HG02973 (cell line): ENCODE measurements around the gene LHFPL3.
"Not testable (repeated sequence)": the region's sequence is repeated elsewhere in the genome, so short reads cannot be mapped to it uniquely, and the experiment has no call there.

ENCODE experiments used
- ATAC-seq: cut with Tn5 transposase; IDR thresholded peaks from one replicate; pipeline ENCODE4 v1.9.1; 2021; ENCODE audit warnings: moderate library complexity; ENCODE audit not compliant: unreplicated experiment

The LHFPL3 gene

DNA sequence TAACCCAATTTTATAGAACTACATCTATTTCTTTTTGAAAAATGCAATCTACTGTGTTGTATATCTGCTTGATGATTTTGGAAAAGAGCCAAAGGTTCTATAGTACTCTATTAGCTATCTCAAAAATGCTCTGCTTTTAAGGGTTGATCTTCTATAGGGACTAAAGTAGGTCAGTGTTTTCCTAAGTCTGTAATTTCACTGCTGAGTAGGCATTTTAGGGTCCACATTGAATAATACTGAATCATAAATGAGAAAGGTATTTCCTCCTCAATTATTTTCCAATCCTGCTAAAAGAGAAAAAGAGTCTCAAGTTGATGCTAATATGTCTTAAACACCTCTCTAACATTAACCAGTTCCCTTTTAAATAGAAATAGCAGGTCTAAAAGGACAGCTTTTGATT, 244.2 kb downstream of the LHFPL3 start:
- ATAC-seq = no peak

DNA sequence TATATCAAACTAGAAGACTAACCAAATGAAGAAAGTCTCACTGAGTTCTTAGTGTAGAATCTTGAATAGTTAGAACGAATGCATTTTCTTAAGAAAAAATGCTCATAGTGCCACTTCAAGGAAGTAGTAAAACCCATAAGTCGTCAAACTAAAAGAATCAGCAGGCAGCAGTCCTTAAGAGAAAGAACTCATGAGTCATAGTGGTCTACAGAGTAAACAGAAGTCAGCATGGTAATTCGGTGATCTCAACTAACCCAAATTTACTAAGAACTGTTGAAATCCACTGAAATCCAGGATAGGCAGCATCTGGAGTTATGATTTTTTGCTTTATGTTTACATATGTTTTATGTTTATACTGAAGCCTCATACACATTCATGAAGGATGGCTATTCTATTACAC, 256.2 kb downstream of the LHFPL3 start:
- no peak for ATAC-seq

DNA sequence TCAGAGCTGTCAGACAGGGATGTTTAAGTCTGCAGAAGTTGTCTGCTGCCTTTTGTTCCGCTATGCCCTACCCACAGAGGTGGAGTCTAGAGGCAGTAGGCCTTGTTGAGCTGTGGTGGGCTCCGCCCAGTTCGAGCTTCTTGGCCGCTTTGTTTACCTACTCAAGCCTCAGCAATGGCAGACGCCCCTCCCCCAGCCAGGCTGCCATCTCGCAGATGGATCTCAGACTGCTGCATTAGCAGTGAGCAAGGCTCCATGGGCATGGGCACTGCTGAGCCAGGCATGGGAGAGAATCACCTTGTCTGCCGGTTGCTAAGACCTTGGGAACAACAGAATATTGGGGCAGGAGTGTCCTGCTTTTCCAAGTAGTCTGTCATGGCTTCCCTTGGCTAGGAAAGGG, 267.2 kb downstream of the LHFPL3 start:
- ATAC-seq = not testable (repeated sequence)

GRCh38 chr7:104603957-104604356, 275.6 kb downstream of the LHFPL3 start:
- no peak for ATAC-seq

- no peak for ATAC-seq
Measured at GRCh38 chr7:104604706-104605105, 276.3 kb downstream of the LHFPL3 start.

DNA sequence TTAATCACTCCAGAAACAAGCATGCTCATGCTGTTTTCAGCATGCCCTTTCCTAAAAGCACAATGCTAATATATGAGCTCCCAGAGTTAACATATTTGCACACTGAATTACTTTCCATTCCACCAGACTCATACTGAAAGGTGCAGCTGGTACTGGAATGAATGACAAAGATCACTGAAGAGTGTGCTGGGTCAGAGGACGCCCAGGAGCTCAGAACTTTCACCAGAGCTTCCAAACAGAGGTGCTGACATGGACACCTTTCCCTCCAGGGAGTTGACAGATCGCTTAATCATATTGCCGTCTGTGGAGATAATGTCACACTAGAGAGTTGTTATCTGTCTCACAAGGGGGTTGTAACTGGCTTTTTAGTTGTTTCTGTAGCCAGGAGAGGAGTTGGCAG, 292.9 kb downstream of the LHFPL3 start:
- ATAC-seq = peak; percentile 67

GRCh38 chr7:104625956-104626355, 297.6 kb downstream of the LHFPL3 start:
- no peak for ATAC-seq

DNA sequence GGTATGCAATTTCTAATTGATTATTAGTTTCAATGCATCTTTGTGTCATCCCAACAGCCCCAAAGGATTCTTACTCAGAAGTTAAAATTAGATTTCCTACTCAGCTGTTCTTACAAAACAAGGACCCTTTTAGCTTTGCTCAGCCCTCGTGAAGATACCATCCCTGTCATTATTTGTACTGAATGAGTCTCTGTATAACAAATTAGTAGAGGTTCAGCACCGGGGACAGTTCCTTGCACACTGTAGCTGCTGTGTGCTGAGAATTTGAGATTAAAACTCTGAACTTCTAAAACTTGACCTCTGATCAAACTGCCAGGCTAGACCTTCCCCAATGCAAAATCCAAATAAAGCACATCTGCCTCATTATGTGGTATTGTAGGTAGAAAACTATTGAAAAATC, 299.1 kb downstream of the LHFPL3 start:
- no peak for ATAC-seq

DNA sequence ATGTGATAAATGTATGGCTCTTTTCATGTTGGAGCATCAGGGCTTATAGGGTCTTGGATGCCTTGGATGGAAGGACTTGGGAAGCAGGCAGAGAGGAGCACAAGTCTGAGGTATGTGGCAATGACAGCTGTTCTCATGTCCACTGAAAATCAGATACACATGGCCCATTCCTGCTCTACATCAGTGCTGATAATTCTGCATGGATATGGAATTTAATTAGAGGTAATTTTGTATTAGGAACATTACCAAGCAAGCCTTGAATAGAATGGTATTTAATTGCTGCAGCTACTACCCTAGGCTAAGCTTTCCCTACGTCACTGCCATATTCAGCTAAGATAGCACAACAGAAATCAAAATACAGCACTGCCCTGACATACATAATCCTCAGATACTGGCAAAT, 299.6 kb downstream of the LHFPL3 start:
- no peak for ATAC-seq

DNA sequence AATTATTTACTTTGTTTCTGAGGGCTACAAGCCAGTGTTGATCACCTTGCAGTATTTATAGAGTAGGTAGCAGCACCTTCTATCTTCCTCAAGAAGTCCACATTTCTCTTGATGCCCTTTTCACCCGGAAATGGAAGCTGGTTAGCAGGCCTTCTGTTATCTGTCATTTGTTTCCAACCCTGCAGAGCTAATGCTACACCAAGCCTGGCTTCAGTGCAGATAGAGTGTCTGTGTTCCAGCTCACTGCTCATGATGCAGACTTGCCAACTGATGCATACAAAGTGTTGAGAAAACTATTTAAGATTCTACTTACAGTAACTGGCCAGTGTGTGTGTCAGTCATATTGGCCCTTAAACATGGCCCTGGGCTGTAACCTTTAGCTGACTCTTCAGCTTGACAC, 301.0 kb downstream of the LHFPL3 start:
- ATAC-seq = no peak

- ATAC-seq = no peak
Measured at GRCh38 chr7:104640506-104640905, 312.1 kb downstream of the LHFPL3 start.

DNA sequence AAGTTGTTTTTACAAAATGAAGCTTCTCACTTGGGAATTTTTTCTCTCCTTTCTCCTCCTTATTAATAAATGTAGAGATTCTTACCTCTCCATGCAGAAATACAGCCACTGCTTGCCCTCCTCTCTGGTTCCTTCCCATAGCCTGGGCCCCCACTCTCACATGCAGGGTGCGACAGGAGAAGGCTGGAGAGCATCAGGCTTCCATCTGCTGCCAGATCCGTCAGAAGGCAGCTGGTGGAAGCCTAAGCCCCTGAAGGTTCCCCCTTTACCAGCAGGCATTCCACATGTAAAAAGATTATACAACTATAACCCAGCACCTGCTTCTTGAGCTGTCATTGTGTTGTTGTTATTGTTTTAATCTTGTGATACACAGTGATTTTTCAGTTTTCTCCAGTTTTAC, 314.2 kb downstream of the LHFPL3 start:
- ATAC-seq = no peak

DNA sequence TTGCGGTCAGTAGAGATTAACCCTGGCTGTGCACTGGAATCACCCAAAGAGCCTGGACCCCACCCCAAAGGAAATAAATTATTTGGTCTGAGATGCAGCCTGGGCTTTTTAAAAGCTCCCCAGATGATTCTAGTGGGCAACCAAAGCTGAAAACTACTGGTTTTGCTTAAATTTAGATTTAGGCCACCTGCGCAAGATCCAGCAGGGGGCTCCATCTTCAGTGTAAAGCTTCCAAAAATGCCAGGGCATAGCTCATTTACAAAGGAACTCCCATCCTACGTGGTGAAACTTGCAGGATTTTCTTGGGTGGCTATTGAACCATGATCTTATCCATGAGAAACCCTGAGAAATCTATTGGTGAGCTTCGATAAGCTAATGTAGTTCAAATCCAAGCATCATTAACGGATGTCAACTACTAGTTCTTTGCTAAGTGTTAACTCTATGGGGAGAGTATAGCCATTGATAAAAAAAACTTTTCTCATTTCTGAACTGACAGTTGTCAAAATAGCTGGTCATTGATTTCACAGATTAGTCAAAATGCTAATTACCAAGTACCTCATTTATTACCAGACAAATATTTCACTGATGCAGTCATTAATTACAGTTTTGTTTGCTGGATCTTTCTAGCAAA, 315.3 kb downstream of the LHFPL3 start:
- ATAC-seq = no peak

GRCh38 chr7:104650991-104651640, 322.7 kb downstream of the LHFPL3 start:
- no peak for ATAC-seq

- no peak for ATAC-seq
Measured at GRCh38 chr7:104652434-104652833, 324.0 kb downstream of the LHFPL3 start.

GRCh38 chr7:104652865-104653264, 324.5 kb downstream of the LHFPL3 start:
- no peak for ATAC-seq

DNA sequence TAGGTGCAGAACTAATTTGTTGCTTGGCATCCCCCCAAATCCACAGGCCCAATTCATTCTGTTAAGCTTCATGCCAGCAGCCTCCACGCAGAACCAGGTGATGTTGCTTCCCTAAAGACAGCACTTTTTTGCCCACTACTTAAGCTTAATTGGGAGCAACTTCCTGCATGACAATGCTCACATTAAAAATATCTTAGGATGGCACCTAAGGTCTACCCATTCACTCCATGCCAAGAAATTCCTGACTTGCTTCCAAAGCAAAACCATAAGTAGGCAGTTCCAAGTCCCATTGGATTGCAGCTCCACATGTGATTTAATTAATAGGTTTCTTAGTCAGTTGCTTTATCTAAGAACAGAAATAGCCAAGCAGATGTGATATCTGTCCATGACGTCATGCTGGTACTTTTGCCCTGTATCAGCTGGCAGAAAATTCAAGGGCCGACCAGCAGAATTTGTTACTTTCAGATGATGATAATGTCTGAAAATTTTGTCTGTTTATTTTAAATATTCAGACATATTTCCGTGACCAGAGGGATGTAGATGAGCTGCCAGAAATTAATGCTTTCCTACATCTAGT, 325.5 kb downstream of the LHFPL3 start:
- ATAC-seq = no peak

- no peak for ATAC-seq
Measured at GRCh38 chr7:104655592-104655991, 327.2 kb downstream of the LHFPL3 start.

GRCh38 chr7:104656467-104656866, 328.1 kb downstream of the LHFPL3 start:
- ATAC-seq = no peak

- no peak for ATAC-seq
Measured at GRCh38 chr7:104657134-104657533, 328.7 kb downstream of the LHFPL3 start.

- ATAC-seq = no peak
Measured at GRCh38 chr7:104661575-104661974, 333.2 kb downstream of the LHFPL3 start.

DNA sequence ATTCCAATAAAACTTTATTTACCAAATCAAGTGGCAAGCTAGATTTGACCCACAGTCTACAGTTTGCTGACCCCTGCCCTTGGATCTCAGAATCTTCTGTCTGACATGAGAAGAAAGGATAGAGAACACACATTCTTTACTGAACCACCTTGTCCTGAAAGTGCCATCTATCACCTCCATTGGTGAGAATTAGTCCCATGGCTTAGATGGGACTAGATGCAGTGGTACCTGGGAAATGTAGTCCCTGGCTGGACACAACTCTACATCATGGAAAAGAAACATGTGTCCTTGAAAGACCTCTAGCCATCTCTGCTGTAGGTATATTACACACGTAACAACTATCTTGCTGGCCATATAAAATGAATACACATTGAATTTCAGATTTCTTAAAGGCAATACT, 336.2 kb downstream of the LHFPL3 start:
- no peak for ATAC-seq

GRCh38 chr7:104677587-104677986, 349.2 kb downstream of the LHFPL3 start:
- ATAC-seq = no peak
